Endothelial cell (in vitro differentiated cells): ENCODE data around the gene LRRC43. TPM values are rescaled to one million over a fixed set of nuclear protein-coding genes. Genes with fewer than 3 reads are reported as not detected.
A peak's percentile ranks its signal among the peaks of the same experiment; 100 is the strongest.

Experiments
- DNase-seq: peaks from one replicate; pipeline ENCODE4 v3.0.0; 2021; ENCODE audit warnings: low spot score
- H3K27ac Mint-ChIP-seq: one replicate; pipeline ENCODE4 v1.8.0; 2021; ENCODE audit warnings: mixed read lengths, inconsistent platforms; ENCODE audit not compliant: unreplicated experiment
- H3K27me3 Mint-ChIP-seq: one replicate; pipeline ENCODE4 v1.8.0; 2021; ENCODE audit warnings: mild to moderate bottlenecking, moderate library complexity, mixed read lengths, inconsistent platforms; ENCODE audit not compliant: unreplicated experiment
- H3K36me3 Mint-ChIP-seq: one replicate; pipeline ENCODE4 v1.8.0; 2021; ENCODE audit warnings: mild to moderate bottlenecking, low read depth, mixed read lengths, inconsistent platforms; ENCODE audit not compliant: unreplicated experiment
- H3K4me1 Mint-ChIP-seq: one replicate; pipeline ENCODE4 v1.8.0; 2021; ENCODE audit warnings: mild to moderate bottlenecking, mixed read lengths, inconsistent platforms; ENCODE audit not compliant: unreplicated experiment
- H3K4me3 Mint-ChIP-seq: one replicate; pipeline ENCODE4 v1.8.0; 2021; ENCODE audit warnings: mild to moderate bottlenecking, mixed read lengths, inconsistent platforms; ENCODE audit not compliant: unreplicated experiment
- H3K9me3 Mint-ChIP-seq: one replicate; pipeline ENCODE4 v1.8.0; 2021; ENCODE audit warnings: mixed read lengths, inconsistent platforms; ENCODE audit not compliant: unreplicated experiment
- CTCF ChIP-seq: fragments of 200-600 bp; sonication (generic); IDR thresholded peaks from one replicate; pipeline ENCODE4 v1.5.0; 2021; ENCODE audit warnings: antibody characterized with exemption; ENCODE audit not compliant: unreplicated experiment
- total RNA-seq: library from RNA; stranded (reverse); fragmentation: NEBNext Ultra II Directional; extraction: Animal tissue kit (Norgen Biotek cat#: 25700); gene quantifications from one replicate; pipeline ENCODE4 v1.2.1, GENCODE V29; 2021; ENCODE audit not compliant: unreplicated experiment

Gene LRRC43
- total RNA-seq, 1 donor from 2014 or later, result 0.31 TPM

- DNase-seq, result no peak
- H3K4me1 Mint-ChIP-seq, result no peaks in the 10 kb centered on the region
- H3K4me3 Mint-ChIP-seq, result no peak overlapping the region
- H3K27me3 Mint-ChIP-seq, result peaks cover 24% of the 10 kb centered on the region
- no peak overlapping the region for H3K27ac Mint-ChIP-seq
- H3K36me3 Mint-ChIP-seq, result peaks cover 20% of the 10 kb centered on the region
- no peak for TF ChIP-seq CTCF
- H3K9me3 Mint-ChIP-seq, result no peaks in the 10 kb centered on the region
Measured at GRCh38 chr12:122206976-122207375, 24.1 kb downstream of the LRRC43 start.

GRCh38 chr12:122207391-122207790 lies 24.5 kb downstream of the LRRC43 start:
- TF ChIP-seq CTCF, result no peak
- Mint-ChIP-seq H3K4me3 (peak overlapping the region; percentile 51), H3K27me3 (peaks cover 24% of the 10 kb centered on the region), H3K36me3 (peaks cover 24% of the 10 kb centered on the region), H3K4me1 (no peaks in the 10 kb centered on the region), H3K9me3 (no peaks in the 10 kb centered on the region), H3K27ac (no peak overlapping the region)
- DNase-seq, result no peak

- H3K4me1 Mint-ChIP-seq, result no peaks in the 10 kb centered on the region
- peak overlapping the region; percentile 51 for H3K4me3 Mint-ChIP-seq
- no peaks in the 10 kb centered on the region for H3K9me3 Mint-ChIP-seq
- H3K27ac Mint-ChIP-seq, result no peak overlapping the region
- TF ChIP-seq CTCF, result no peak
- peaks cover 24% of the 10 kb centered on the region for H3K36me3 Mint-ChIP-seq
- peaks cover 22% of the 10 kb centered on the region for H3K27me3 Mint-ChIP-seq
- no peak for DNase-seq
Measured at GRCh38 chr12:122208073-122208820, 25.3 kb downstream of the LRRC43 start.

- DNase-seq, result no peak
- H3K36me3 Mint-ChIP-seq, result peaks cover 16% of the 10 kb centered on the region
- H3K4me1 Mint-ChIP-seq, result no peaks in the 10 kb centered on the region
- H3K9me3 Mint-ChIP-seq, result no peaks in the 10 kb centered on the region
- no peak overlapping the region for H3K4me3 Mint-ChIP-seq
- H3K27ac Mint-ChIP-seq, result no peak overlapping the region
- no peaks in the 10 kb centered on the region for H3K27me3 Mint-ChIP-seq
- TF ChIP-seq CTCF, result no peak
Measured at GRCh38 chr12:122215771-122216170, 32.8 kb downstream of the LRRC43 start.

GRCh38 chr12:122216445-122216844 lies 33.5 kb downstream of the LRRC43 start:
- Mint-ChIP-seq H3K36me3 (peaks cover 20% of the 10 kb centered on the region), H3K9me3 (no peaks in the 10 kb centered on the region), H3K27me3 (no peaks in the 10 kb centered on the region), H3K4me1 (no peaks in the 10 kb centered on the region), H3K4me3 (no peak overlapping the region), H3K27ac (no peak overlapping the region)
- TF ChIP-seq CTCF, result no peak
- no peak for DNase-seq
